ENCODE results near the gene TNRC6B.

DNA sequence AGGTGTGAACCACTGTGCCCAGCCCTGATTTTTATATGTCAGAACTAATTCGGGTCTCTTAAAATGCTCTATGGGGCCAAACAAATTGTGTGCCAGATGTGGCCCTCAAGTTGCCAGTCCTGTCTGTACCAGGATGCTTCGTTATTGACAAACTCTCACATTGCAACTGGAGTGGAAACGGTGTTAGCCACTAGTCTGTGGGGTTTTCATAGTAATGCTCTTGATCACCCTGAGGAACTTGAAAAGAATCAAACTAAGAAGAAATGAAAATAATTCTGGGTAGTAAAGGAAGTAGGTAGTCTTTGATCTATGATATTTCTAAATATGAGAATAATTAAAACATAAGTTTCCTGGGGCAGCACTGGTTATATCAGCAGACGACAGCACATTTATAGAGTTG lies 101.3 kb downstream of the TNRC6B start:
- TF ChIP-seq POLR2A (IDR thresholded peaks at IDR 0.05; ENCODE audit: low read depth, low read length) (no peak), POLR2AphosphoS5 (IDR thresholded peaks at IDR 0.05; ENCODE audit: low read depth, low read length) (no peak)
